IPS-20b (cell line): ENCODE measurements around the gene ZSWIM5.
"Not testable (repeated sequence)": the region's sequence is repeated elsewhere in the genome, so short reads cannot be mapped to it uniquely, and the experiment has no call there.

Experiments
- H3K27ac ChIP-seq: one replicate; pipeline ENCODE4 v1.5.1; 2013; ENCODE audit warnings: low read length
- H3K27me3 ChIP-seq: 2 replicates; pipeline ENCODE4 v1.6.1; 2013; ENCODE audit warnings: mild to moderate bottlenecking, low read length, inconsistent platforms; ENCODE audit not compliant: insufficient read depth
- H3K36me3 ChIP-seq: 2 replicates; pipeline ENCODE4 v1.6.1; 2013; ENCODE audit warnings: low read depth, mild to moderate bottlenecking, inconsistent platforms, low read length, moderate library complexity; ENCODE audit not compliant: insufficient read depth
- H3K4me1 ChIP-seq: 2 replicates; pipeline ENCODE4 v1.6.1; 2013; ENCODE audit warnings: mild to moderate bottlenecking, control low read depth, inconsistent platforms, low read length, moderate library complexity; ENCODE audit not compliant: insufficient read depth
- H3K4me3 ChIP-seq: 2 replicates; pipeline ENCODE4 v1.5.1; 2013; ENCODE audit warnings: mild to moderate bottlenecking, low read length, inconsistent platforms
- H3K9ac ChIP-seq: 2 replicates; pipeline ENCODE4 v1.6.1; 2013; ENCODE audit warnings: low read depth, mild to moderate bottlenecking, inconsistent platforms, low read length, moderate library complexity
- H3K9me3 ChIP-seq: 2 replicates; pipeline ENCODE4 v1.6.1; 2013; ENCODE audit warnings: mild to moderate bottlenecking, low read depth, low read length, inconsistent platforms; ENCODE audit not compliant: insufficient read depth

Gene ZSWIM5

DNA sequence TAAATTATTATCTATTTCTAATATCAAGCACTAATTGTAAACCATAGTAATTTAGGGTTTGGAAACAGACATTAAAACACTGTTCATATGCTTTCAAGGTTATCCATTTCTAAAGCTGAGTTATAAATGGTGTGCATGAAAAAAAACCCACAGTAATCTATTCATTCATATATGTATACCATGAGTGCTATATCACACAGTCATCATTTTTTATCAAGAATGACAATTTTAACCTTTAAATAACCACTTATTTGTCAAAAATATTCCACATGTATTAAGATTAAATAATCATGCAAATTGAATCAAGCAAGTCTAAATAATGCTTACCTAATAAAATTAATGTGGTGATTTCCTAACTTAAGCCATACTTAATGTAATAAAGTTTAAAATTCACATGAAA, 6.0 kb downstream of the ZSWIM5 start:
- Histone ChIP-seq H3K9ac (no peak overlapping the region), H3K27ac (no peak overlapping the region), H3K9me3 (no peaks in the 10 kb centered on the region), H3K4me3 (no peak overlapping the region), H3K27me3 (peaks cover 21% of the 10 kb centered on the region), H3K4me1 (peaks cover 8% of the 10 kb centered on the region; the same call in 1 of the 2 replicates), H3K36me3 (no peaks in the 10 kb centered on the region)

DNA sequence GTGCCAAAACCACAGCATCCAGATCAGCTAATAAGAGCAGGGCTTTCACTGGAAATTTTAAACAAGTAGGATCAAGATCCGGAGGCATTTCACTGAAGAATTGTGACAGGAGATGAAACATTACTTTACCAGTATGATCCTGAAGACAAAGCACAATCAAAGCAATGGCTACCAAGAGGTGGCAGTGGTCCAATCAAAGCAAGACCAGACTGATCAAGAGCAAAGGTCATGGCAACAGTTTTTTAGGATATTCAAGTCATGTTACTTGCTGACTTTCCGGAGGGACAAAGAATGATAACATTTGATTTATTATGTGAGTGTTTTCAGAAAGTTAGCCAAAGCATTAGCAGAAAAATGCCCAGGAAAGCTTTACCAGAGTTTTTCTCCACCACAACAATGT, 8.2 kb downstream of the ZSWIM5 start:
- Histone ChIP-seq H3K4me3 (no peak overlapping the region), H3K27me3 (peaks cover under 1% of the 10 kb centered on the region; the same call in 1 of the 2 replicates), H3K9me3 (no peaks in the 10 kb centered on the region), H3K9ac (no peak overlapping the region), H3K4me1 (no peaks in the 10 kb centered on the region; the same call in 1 of the 2 replicates), H3K36me3 (no peaks in the 10 kb centered on the region), H3K27ac (no peak overlapping the region)

GRCh38 chr1:45196863-45197262, 9.5 kb downstream of the ZSWIM5 start:
- Histone ChIP-seq H3K9ac (no peak overlapping the region), H3K9me3 (no peaks in the 10 kb centered on the region), H3K27ac (no peak overlapping the region), H3K36me3 (no peaks in the 10 kb centered on the region), H3K27me3 (no peaks in the 10 kb centered on the region), H3K4me3 (no peak overlapping the region), H3K4me1 (no peaks in the 10 kb centered on the region)

GRCh38 chr1:45191418-45191783, 15.0 kb downstream of the ZSWIM5 start:
- no peaks in the 10 kb centered on the region for H3K9me3 ChIP-seq
- H3K36me3 ChIP-seq = no peaks in the 10 kb centered on the region
- H3K4me1 ChIP-seq = no peaks in the 10 kb centered on the region
- no peak overlapping the region for H3K9ac ChIP-seq
- H3K27me3 ChIP-seq = no peaks in the 10 kb centered on the region
- H3K4me3 ChIP-seq = no peak overlapping the region
- H3K27ac ChIP-seq = no peak overlapping the region

DNA sequence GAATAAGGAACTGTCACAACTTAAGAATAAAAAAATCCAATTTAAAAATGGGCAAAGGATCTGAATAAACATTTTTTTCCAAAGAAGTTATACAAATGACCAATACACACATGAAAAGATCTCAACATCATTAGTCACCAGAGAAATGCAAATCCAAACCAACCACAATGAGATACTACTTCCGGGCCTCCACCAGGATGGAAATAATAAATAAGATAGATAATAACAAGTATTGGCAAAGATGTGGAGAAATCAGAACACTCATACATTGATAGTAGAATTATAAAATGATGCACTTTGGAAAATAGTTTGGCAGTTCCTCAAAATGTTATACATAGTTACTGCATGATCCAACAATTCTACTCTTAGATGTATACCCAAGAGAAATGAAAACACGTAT, 18.7 kb downstream of the ZSWIM5 start:
- H3K4me3 ChIP-seq = no peak overlapping the region
- no peaks in the 10 kb centered on the region for H3K27me3 ChIP-seq
- H3K27ac ChIP-seq = no peak overlapping the region
- H3K9ac ChIP-seq = no peak overlapping the region
- no peaks in the 10 kb centered on the region for H3K4me1 ChIP-seq
- H3K36me3 ChIP-seq = no peaks in the 10 kb centered on the region
- no peaks in the 10 kb centered on the region for H3K9me3 ChIP-seq

DNA sequence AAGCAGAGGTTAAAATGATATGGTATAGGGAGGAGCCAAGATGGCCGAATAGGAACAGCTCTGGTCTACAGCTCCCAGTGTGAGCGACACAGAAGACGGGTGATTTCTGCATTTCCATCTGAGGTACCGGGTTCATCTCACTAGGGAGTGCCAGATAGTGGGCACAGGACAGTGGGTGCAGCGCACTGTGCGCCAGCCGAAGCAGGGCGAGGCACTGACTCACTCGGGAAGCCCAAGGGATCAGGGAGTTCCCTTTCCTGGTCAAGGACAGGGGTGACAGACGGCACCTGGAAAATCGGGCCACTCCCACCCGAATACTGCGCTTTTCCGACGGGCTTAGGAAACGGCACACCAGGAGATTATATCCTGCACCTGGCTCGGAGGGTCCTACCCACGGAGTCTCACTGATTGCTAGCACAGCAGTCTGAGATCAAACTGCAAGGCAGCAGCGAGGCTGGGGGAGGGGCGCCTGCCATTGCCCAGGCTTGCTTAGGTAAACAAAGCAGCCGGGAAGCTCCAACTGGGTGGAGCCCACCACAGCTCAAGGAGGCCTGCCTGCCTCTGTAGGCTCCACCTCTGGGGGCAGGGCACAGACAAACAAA, 26.4 kb downstream of the ZSWIM5 start:
- not testable (repeated sequence) for H3K27me3 ChIP-seq, H3K4me3 ChIP-seq, H3K36me3 ChIP-seq, H3K9ac ChIP-seq, H3K4me1 ChIP-seq, H3K27ac ChIP-seq
- peaks cover 12% of the 10 kb centered on the region for H3K9me3 ChIP-seq

GRCh38 chr1:45177452-45177851, 29.0 kb downstream of the ZSWIM5 start:
- H3K36me3 ChIP-seq = no peaks in the 10 kb centered on the region
- H3K9ac ChIP-seq = no peak overlapping the region
- H3K27me3 ChIP-seq = no peaks in the 10 kb centered on the region
- H3K9me3 ChIP-seq = peaks cover 12% of the 10 kb centered on the region
- H3K27ac ChIP-seq = no peak overlapping the region
- H3K4me1 ChIP-seq = no peaks in the 10 kb centered on the region; the same call in 1 of the 2 replicates
- no peak overlapping the region for H3K4me3 ChIP-seq

- no peak overlapping the region for H3K27ac ChIP-seq
- H3K4me1 ChIP-seq = no peaks in the 10 kb centered on the region; the same call in 1 of the 2 replicates
- H3K9ac ChIP-seq = no peak overlapping the region; the same call in 1 of the 2 replicates
- H3K9me3 ChIP-seq = no peaks in the 10 kb centered on the region
- H3K4me3 ChIP-seq = no peak overlapping the region
- no peaks in the 10 kb centered on the region for H3K27me3 ChIP-seq
- no peaks in the 10 kb centered on the region for H3K36me3 ChIP-seq
Observed at GRCh38 chr1:45172764-45173163, 33.6 kb downstream of the ZSWIM5 start.

DNA sequence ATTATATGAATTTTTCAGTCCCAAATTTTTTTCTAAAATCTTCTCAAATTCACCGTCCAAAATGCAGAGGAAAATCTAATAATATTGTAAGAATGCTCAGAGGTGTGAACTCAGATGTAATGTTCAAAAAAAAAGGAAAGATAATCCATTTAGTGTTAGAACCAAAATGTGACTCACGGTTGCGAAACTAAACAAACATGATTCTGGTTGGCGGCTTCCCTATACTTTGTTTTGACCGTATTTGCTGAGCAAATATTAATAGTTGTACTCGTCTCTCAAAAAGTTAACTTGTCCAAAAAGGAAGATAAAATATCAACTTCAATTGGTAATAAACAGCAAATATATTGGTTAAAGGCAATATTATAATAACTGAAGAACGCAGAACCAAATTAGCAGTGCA, 34.4 kb downstream of the ZSWIM5 start:
- H3K36me3 ChIP-seq = no peaks in the 10 kb centered on the region
- H3K9ac ChIP-seq = no peak overlapping the region
- H3K27ac ChIP-seq = no peak overlapping the region
- H3K4me3 ChIP-seq = no peak overlapping the region
- no peaks in the 10 kb centered on the region; the same call in 1 of the 2 replicates for H3K4me1 ChIP-seq
- H3K27me3 ChIP-seq = no peaks in the 10 kb centered on the region
- H3K9me3 ChIP-seq = no peaks in the 10 kb centered on the region

DNA sequence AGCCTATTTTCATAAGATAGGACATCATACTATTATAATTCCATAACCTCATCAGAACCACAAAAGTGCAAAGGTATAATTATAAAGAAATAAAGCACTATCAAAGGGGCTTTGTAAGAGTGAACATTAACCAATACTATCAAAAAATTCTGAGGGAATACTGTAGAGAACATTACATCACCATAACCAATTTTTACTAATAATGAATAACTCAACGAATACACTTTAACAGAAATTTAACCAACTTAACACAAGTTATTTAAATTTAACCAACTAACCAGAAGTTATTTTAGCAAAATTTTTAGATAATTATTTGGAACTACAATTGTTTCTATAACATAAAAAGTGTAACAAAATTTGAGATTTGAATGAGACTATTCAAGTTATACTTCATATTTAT, 34.8 kb downstream of the ZSWIM5 start:
- Histone ChIP-seq H3K4me1 (no peaks in the 10 kb centered on the region; the same call in 1 of the 2 replicates), H3K4me3 (no peak overlapping the region), H3K27ac (no peak overlapping the region)

GRCh38 chr1:45170151-45170742, 36.2 kb downstream of the ZSWIM5 start:
- Histone ChIP-seq H3K4me3 (no peak overlapping the region), H3K27me3 (no peaks in the 10 kb centered on the region), H3K9ac (no peak overlapping the region), H3K9me3 (no peaks in the 10 kb centered on the region), H3K4me1 (no peaks in the 10 kb centered on the region; the same call in 1 of the 2 replicates), H3K36me3 (no peaks in the 10 kb centered on the region), H3K27ac (no peak overlapping the region)

More for the DNA sequence above, 34.8 kb downstream of the ZSWIM5 start:
- H3K27me3 ChIP-seq = no peaks in the 10 kb centered on the region
- H3K9me3 ChIP-seq = no peaks in the 10 kb centered on the region
- H3K9ac ChIP-seq = no peak overlapping the region
- H3K36me3 ChIP-seq = no peaks in the 10 kb centered on the region

- H3K4me1 ChIP-seq, H3K27me3 ChIP-seq, H3K36me3 ChIP-seq, H3K27ac ChIP-seq, H3K4me3 ChIP-seq, H3K9me3 ChIP-seq, H3K9ac ChIP-seq: not testable (repeated sequence)
Observed at GRCh38 chr1:45167947-45168346, 38.5 kb downstream of the ZSWIM5 start.
